Esophagus squamous epithelium (tissue), 4 donors: ENCODE measurements around the gene NAXE.
A peak's percentile ranks its signal among the peaks of the same experiment; 100 is the strongest.

ENCODE experiments used
- CTCF ChIP-seq, 6 experiments: fragments of 450-650 bp in 4 of 6; fragments of 200-600 bp in 2 of 6; sonication (generic) in 2 of 6; IDR thresholded peaks; one replicate each; pipeline ENCODE4 v1.5.1; 2016 to 2019; ENCODE audit warnings: antibody characterized with exemption in 6 of 6, mild to moderate bottlenecking in 4 of 6, moderate library complexity in 4 of 6
- POLR2A ChIP-seq, 4 donors: fragments of 450-650 bp; IDR thresholded peaks; one replicate each; pipeline ENCODE4 v1.6.1; 2017; ENCODE audit warnings: antibody characterized with exemption in 4 of 4, mild to moderate bottlenecking in 4 of 4, moderate library complexity in 3 of 4

DNA sequence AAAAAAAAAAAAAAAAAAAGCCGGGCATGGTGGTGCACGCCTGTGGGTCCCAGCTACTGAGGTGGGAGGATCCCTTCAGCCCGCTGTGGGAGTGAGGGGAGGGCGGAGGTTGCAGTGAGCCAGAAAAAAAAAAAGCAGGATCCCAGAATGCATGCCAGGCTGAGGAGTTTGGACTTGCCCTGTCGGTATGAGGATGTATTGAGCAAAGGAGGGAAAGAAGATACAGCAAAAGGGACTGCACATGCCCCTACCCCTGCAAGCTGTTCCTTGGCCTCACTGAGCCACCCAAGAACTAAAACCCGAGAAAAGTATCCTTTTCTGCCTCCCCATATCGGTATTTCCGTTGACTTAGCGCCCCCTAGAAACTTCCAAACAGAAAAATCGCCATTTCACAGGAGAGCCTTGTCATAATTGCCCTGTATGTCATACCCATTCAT is 11.0 kb downstream of the NAXE start:
- TF ChIP-seq CTCF (IDR thresholded peaks at IDR 0.05) (peak in 3 of 6 experiments; percentile 20 to 23 (median 21)), POLR2A (IDR thresholded peaks at IDR 0.05) (no peak)
